Mesothelial cell of epicardium (in vitro differentiated cells): ENCODE data around the gene MYL9. TPM values are rescaled to one million over a fixed set of nuclear protein-coding genes. Genes with fewer than 3 reads are reported as not detected.

Experiments used
- DNase-seq, 2 experiments: peaks; one replicate each; pipeline ENCODE4 v3.0.0; 2021; ENCODE audit warnings: low spot score in 2 of 2; ENCODE audit not compliant: unreplicated experiment in 2 of 2
- H3K27ac Mint-ChIP-seq: 2 replicates; pipeline ENCODE4 v1.8.0; 2021; ENCODE audit warnings: mixed read lengths
- H3K27me3 Mint-ChIP-seq: 2 replicates; pipeline ENCODE4 v1.8.0; 2021; ENCODE audit warnings: low read depth, mixed read lengths
- H3K36me3 Mint-ChIP-seq: 2 replicates; pipeline ENCODE4 v1.8.0; 2021; ENCODE audit warnings: mixed read lengths
- H3K4me1 Mint-ChIP-seq: 2 replicates; pipeline ENCODE4 v1.8.0; 2021; ENCODE audit warnings: mixed read lengths
- H3K4me3 Mint-ChIP-seq: 2 replicates; pipeline ENCODE4 v1.8.0; 2021; ENCODE audit warnings: mild to moderate bottlenecking, moderate library complexity, mixed read lengths
- H3K9me3 Mint-ChIP-seq: 2 replicates; pipeline ENCODE4 v1.8.0; 2021; ENCODE audit warnings: mixed read lengths
- total RNA-seq: library from RNA; stranded (reverse); gene quantifications from 3 replicates; pipeline ENCODE4 v1.2.1, GENCODE V29; 2021
- TF ChIP-seq, protein P1 (sequence below): fragments of 200-600 bp; sonication (generic); IDR thresholded peaks from one replicate; pipeline ENCODE4 v1.5.0; 2021; ENCODE audit warnings: antibody characterized with exemption; ENCODE audit not compliant: unreplicated experiment

MYL9 gene
- total RNA-seq, 1 donor from 2014 or later = 238 TPM

GRCh38 chr20:36541768-36542488 is 609 bp downstream of the MYL9 start:
- TF ChIP-seq, protein P1, sequence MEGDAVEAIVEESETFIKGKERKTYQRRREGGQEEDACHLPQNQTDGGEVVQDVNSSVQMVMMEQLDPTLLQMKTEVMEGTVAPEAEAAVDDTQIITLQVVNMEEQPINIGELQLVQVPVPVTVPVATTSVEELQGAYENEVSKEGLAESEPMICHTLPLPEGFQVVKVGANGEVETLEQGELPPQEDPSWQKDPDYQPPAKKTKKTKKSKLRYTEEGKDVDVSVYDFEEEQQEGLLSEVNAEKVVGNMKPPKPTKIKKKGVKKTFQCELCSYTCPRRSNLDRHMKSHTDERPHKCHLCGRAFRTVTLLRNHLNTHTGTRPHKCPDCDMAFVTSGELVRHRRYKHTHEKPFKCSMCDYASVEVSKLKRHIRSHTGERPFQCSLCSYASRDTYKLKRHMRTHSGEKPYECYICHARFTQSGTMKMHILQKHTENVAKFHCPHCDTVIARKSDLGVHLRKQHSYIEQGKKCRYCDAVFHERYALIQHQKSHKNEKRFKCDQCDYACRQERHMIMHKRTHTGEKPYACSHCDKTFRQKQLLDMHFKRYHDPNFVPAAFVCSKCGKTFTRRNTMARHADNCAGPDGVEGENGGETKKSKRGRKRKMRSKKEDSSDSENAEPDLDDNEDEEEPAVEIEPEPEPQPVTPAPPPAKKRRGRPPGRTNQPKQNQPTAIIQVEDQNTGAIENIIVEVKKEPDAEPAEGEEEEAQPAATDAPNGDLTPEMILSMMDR = peak; percentile 33
- Mint-ChIP-seq H3K36me3 (peaks cover 7% of the 10 kb centered on the region), H3K4me3 (peak overlapping the region; percentile 77), H3K27ac (peak overlapping the region; percentile 83), H3K9me3 (no peaks in the 10 kb centered on the region), H3K27me3 (no peaks in the 10 kb centered on the region), H3K4me1 (peaks cover 39% of the 10 kb centered on the region)
- peak in 1 of 2 experiments; percentile 46 for DNase-seq

GRCh38 chr20:36542516-36543183 is 1.3 kb downstream of the MYL9 start:
- no peaks in the 10 kb centered on the region for H3K9me3 Mint-ChIP-seq
- TF ChIP-seq, protein P1 = no peak
- peaks cover 7% of the 10 kb centered on the region for H3K36me3 Mint-ChIP-seq
- peaks cover 39% of the 10 kb centered on the region for H3K4me1 Mint-ChIP-seq
- H3K27me3 Mint-ChIP-seq = no peaks in the 10 kb centered on the region
- no peak for DNase-seq
- H3K4me3 Mint-ChIP-seq = peak overlapping the region; percentile 77
- peak overlapping the region; percentile 81 for H3K27ac Mint-ChIP-seq

DNA sequence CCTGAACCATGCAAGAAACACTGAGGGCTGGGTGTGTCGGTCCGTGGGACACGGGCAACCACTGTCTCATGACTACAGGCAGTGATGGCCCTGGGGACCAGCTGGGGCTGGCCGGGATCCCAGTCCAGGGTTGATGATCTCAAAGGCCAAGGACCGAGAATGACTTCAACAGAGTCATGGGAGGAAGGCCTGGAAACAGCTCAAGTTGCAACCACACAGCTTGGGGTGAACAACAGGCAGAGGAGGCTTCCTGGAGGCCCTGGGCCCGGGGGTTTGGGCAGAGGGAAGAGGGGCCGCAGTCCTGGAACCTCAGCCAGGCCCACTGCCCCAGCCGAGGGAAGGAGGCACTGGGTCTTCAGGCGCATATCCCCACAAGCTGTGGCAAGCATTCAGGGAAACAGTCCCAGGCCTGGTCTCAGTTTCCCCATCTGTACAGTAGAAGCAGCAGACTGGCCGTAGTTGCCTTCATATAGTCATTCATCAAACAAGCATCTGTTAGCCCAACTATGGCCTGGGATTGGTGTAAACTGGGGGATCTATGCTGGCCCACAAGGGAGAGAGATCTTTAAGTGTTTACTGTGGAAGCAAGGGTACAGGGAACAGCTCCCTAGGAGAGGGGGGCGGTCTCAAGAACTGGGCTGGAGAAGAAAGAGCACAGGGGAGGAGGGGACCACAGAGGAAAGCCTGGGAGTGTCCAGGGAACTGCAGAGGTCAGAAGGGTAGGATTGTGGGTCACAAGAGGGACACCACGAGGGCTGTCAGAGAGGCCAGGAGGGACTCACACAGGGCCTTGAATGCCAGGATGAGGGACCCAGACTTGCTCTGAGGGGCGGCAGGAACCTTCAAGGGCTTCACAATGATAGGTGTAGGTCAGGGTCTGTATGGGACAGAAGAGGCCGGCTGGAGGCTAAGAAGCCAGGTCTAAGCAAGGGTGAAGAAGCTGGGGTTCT is 2.1 kb downstream of the MYL9 start:
- DNase-seq = no peak
- Mint-ChIP-seq H3K4me3 (peak overlapping the region; percentile 77), H3K27me3 (no peaks in the 10 kb centered on the region), H3K27ac (peak overlapping the region; percentile 86), H3K36me3 (peaks cover 11% of the 10 kb centered on the region), H3K9me3 (no peaks in the 10 kb centered on the region), H3K4me1 (peaks cover 39% of the 10 kb centered on the region)
- TF ChIP-seq, protein P1 = no peak

GRCh38 chr20:36544134-36545018 is 3.1 kb downstream of the MYL9 start:
- H3K36me3 Mint-ChIP-seq = peaks cover 14% of the 10 kb centered on the region
- peaks cover 36% of the 10 kb centered on the region for H3K4me1 Mint-ChIP-seq
- TF ChIP-seq, protein P1 = no peak
- peak overlapping the region; percentile 77 for H3K4me3 Mint-ChIP-seq
- no peaks in the 10 kb centered on the region for H3K9me3 Mint-ChIP-seq
- H3K27ac Mint-ChIP-seq = peak overlapping the region; percentile 86
- DNase-seq = no peak
- H3K27me3 Mint-ChIP-seq = no peaks in the 10 kb centered on the region
